Stomach (tissue), 9 donors: ENCODE results near the gene TP53AIP1. TPM values are rescaled to one million over a fixed set of nuclear protein-coding genes. Genes with fewer than 3 reads are reported as not detected.

Experiments used
- DNase-seq, 2 donors: peaks; one replicate each; pipeline versions ENCODE4 v3.0.0 to v3.0.0-alpha.2; 2013 to 2019
- H3K27ac ChIP-seq, 5 donors: fragments of 200-600 bp in 4 of 5; sonication (generic) in 4 of 5; one replicate each; pipeline ENCODE4 v1.5.1; 2013 to 2019; ENCODE audit warnings: mild to moderate bottlenecking in 1 of 5, moderate library complexity in 1 of 5
- H3K27me3 ChIP-seq, 3 donors: fragments of 200-600 bp; sonication (generic); one replicate each; pipeline ENCODE4 v1.5.1; 2017 to 2019; ENCODE audit warnings: mixed run types in 1 of 3
- H3K36me3 ChIP-seq, 4 donors: fragments of 200-600 bp; sonication (generic); 1 replicate in 3 of 4; 2 replicates in 1 of 4; pipeline ENCODE4 v1.5.1; 2016 to 2019
- H3K4me1 ChIP-seq, 4 donors: fragments of 200-600 bp; sonication (generic); one replicate each; pipeline ENCODE4 v1.5.1; 2016 to 2019
- H3K4me3 ChIP-seq, 4 donors: fragments of 200-600 bp; sonication (generic) in 3 of 4; one replicate each; pipeline ENCODE4 v1.5.1; 2016 to 2019; ENCODE audit warnings: mild to moderate bottlenecking in 1 of 4
- H3K9me3 ChIP-seq, 4 donors: fragments of 200-600 bp; sonication (generic); one replicate each; pipeline ENCODE4 v1.5.1; 2016 to 2019
- EP300 ChIP-seq: sonication (generic); formaldehyde crosslinking; IDR thresholded peaks from one replicate; pipeline ENCODE4 v1.6.1; 2017; ENCODE audit warnings: antibody characterized with exemption
- POLR2A ChIP-seq, 4 donors: fragments of 450-650 bp; IDR thresholded peaks; one replicate each; pipeline ENCODE4 v1.6.1; 2016; ENCODE audit warnings: antibody characterized with exemption in 4 of 4, control low read depth in 2 of 4, mild to moderate bottlenecking in 1 of 4, moderate library complexity in 1 of 4
- POLR2AphosphoS5 ChIP-seq, 3 donors: sonication (generic); formaldehyde crosslinking; IDR thresholded peaks; one replicate each; pipeline ENCODE4 v1.6.1; 2016; ENCODE audit warnings: antibody characterized with exemption in 3 of 3
- WGBS, 5 donors: extraction: QIAGEN DNeasy Blood & Tissue Kit in 3 of 5; methylation state at CpG; one replicate each; pipeline versions ENCODE4 v1.1.5 to v1.1.7; 2013 to 2018; 5-methylcytosine and 5-hydroxymethylcytosine counted together
- intact Hi-C: fragments of 100-400 bp; cut with DNase I; formaldehyde crosslinking; loops from one replicate; pipeline ENCODE4 v1.15.1; 2023; ENCODE audit warnings: low total_unique reads
- polyA plus RNA-seq, 3 donors: library from polyadenylated mRNA; stranded (reverse); fragments of 200-250 nt; gene quantifications; one replicate each; pipeline ENCODE4 v1.2.3, GENCODE V29; 2013
- total RNA-seq, 5 donors: library from RNA; depleted of rRNA; stranded (reverse); fragments of >200 nt; gene quantifications; one replicate each; pipeline versions ENCODE4 v1.1.0 to v1.2.3, GENCODE V29; 2014 to 2016
- TF ChIP-seq, protein P1 (sequence below), 7 experiments: fragments of 450-650 bp in 4 of 7; fragments of 200-600 bp in 3 of 7; sonication (generic) in 3 of 7; IDR thresholded peaks; one replicate each; pipeline ENCODE4 v1.5.1; 2016 to 2019; ENCODE audit warnings: antibody characterized with exemption in 7 of 7, control low read depth in 2 of 7, mild to moderate bottlenecking in 1 of 7
- donor health status: healthy with polysubstance abuse.
- donor health status: Bipolar disorder and iron deficiency.
- donor health status: healthy.

Gene TP53AIP1
- total and polyA plus RNA-seq, 8 donors = 22.4 TPM; not detected in 7

- DNase-seq = no peak
- TF ChIP-seq, protein P1, sequence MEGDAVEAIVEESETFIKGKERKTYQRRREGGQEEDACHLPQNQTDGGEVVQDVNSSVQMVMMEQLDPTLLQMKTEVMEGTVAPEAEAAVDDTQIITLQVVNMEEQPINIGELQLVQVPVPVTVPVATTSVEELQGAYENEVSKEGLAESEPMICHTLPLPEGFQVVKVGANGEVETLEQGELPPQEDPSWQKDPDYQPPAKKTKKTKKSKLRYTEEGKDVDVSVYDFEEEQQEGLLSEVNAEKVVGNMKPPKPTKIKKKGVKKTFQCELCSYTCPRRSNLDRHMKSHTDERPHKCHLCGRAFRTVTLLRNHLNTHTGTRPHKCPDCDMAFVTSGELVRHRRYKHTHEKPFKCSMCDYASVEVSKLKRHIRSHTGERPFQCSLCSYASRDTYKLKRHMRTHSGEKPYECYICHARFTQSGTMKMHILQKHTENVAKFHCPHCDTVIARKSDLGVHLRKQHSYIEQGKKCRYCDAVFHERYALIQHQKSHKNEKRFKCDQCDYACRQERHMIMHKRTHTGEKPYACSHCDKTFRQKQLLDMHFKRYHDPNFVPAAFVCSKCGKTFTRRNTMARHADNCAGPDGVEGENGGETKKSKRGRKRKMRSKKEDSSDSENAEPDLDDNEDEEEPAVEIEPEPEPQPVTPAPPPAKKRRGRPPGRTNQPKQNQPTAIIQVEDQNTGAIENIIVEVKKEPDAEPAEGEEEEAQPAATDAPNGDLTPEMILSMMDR (IDR thresholded peaks at IDR 0.05) = no peak
- no peak for TF ChIP-seq EP300
- no peak overlapping the region for H3K27ac ChIP-seq
- peaks cover 0 to 2% (median 0%) of the 10 kb centered on the region in 3 donors for H3K27me3 ChIP-seq
- 59 to 72% (median 67%) methylated on average over 5 of the region's 5 CpGs for WGBS, 5 donors
- no peaks in the 10 kb centered on the region for H3K9me3 ChIP-seq
- H3K36me3 ChIP-seq = no peaks in the 10 kb centered on the region
- H3K4me3 ChIP-seq = no peak overlapping the region
- H3K4me1 ChIP-seq = no peaks in the 10 kb centered on the region
- intact Hi-C loops = no loop called here
Observed at GRCh38 chr11:128929468-128929867, 13.2 kb downstream of the TP53AIP1 start.

GRCh38 chr11:128928400-128928799, 14.3 kb downstream of the TP53AIP1 start:
- Histone ChIP-seq H3K4me3 (no peak overlapping the region), H3K9me3 (no peaks in the 10 kb centered on the region), H3K27me3 (peaks cover 0 to 5% (median 0%) of the 10 kb centered on the region in 3 donors), H3K27ac (no peak overlapping the region), H3K36me3 (no peaks in the 10 kb centered on the region), H3K4me1 (no peaks in the 10 kb centered on the region)
- no peak for TF ChIP-seq EP300
- TF ChIP-seq POLR2A (IDR thresholded peaks at IDR 0.05) = no peak
- TF ChIP-seq POLR2AphosphoS5 (IDR thresholded peaks at IDR 0.05) = no peak
- TF ChIP-seq, protein P1 (IDR thresholded peaks at IDR 0.05) = no peak
- DNase-seq = no peak
- WGBS, 5 donors = 50 to 65% (median 55%) methylated on average over 5 of the region's 5 CpGs
- intact Hi-C loops = no loop called here

DNA sequence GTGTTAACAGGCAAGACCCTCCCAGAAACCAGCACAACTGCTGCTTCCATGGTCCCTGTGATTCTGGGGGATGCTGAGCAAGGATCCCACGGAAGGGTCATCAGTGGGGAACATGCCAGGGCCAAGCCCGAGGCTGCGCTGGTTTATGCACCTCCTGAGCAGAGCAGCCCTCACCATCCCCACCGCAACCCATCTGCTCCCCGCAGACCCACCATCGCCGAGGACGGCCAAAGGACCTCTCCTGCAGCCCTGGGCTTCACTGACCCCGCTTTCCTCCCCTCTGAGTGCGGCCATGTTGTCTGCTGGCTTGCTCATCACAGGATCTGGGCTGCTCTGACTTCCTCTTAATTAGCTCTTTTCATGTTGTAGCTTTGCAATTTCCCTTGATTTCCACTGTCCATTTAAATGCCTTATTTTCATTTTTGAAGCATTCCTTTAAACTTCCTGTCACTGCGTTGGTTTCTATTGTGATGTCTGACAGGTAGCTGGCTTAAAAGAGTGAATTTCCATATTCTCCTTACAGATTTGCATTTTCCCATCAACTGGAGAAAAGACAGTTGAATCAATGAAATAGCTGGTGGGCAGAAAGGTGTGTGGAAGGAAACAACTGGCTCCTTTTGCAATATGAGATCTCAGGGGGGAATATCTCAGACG, 14.9 kb downstream of the TP53AIP1 start:
- intact Hi-C loops = no loop called here
- Histone ChIP-seq H3K27me3 (peaks cover 0 to 5% (median 0%) of the 10 kb centered on the region in 3 donors), H3K4me1 (no peaks in the 10 kb centered on the region), H3K9me3 (no peaks in the 10 kb centered on the region), H3K36me3 (no peaks in the 10 kb centered on the region), H3K4me3 (no peak overlapping the region), H3K27ac (no peak overlapping the region)
- no peak for TF ChIP-seq POLR2A (IDR thresholded peaks at IDR 0.05)
- TF ChIP-seq, protein P1 (IDR thresholded peaks at IDR 0.05) = no peak
- WGBS, 5 donors = 71 to 80% (median 77%) methylated on average over 12 of the region's 12 CpGs
- no peak for DNase-seq

DNA sequence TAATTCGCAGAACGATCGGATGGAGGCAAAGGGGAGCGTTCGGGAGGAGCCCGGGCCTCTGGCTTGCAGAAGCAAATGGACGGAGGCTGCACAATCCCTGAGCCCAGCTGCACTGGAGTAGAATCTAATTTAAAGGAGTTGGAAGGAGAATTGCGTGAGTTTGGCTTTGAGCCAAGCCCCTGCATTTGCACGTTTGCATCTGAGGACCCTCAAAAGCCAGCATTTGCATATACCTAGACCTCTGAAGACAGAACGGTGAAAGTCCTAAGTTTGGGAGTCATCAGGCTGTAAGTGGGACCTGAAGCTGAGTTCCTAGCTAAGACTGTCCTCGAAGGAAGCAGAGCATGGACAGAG, 15.6 kb downstream of the TP53AIP1 start:
- no peak overlapping the region for H3K27ac ChIP-seq
- 70 to 74% (median 72%) methylated on average over 11 of the region's 11 CpGs for WGBS, 5 donors
- intact Hi-C loops = no loop called here
- no peaks in the 10 kb centered on the region for H3K4me1 ChIP-seq
- H3K9me3 ChIP-seq = no peaks in the 10 kb centered on the region
- no peaks in the 10 kb centered on the region for H3K36me3 ChIP-seq
- DNase-seq = no peak
- no peak for TF ChIP-seq EP300
- no peak for TF ChIP-seq POLR2AphosphoS5 (IDR thresholded peaks at IDR 0.05)
- TF ChIP-seq, protein P1 (IDR thresholded peaks at IDR 0.05) = no peak
- TF ChIP-seq POLR2A (IDR thresholded peaks at IDR 0.05) = no peak
- H3K4me3 ChIP-seq = no peak overlapping the region
- H3K27me3 ChIP-seq = peaks cover 0 to 5% (median 0%) of the 10 kb centered on the region in 3 donors
